GM19025 (cell line): Measurements from ENCODE around the gene UBE2Z.
"Not testable (repeated sequence)": the region's sequence is repeated elsewhere in the genome, so short reads cannot be mapped to it uniquely, and the experiment has no call there.

Experiments used
- ATAC-seq: cut with Tn5 transposase; IDR thresholded peaks from one replicate; pipeline ENCODE4 v1.9.1; 2021; ENCODE audit warnings: mild to moderate bottlenecking, low read depth, moderate library complexity; ENCODE audit not compliant: unreplicated experiment

The UBE2Z gene

DNA sequence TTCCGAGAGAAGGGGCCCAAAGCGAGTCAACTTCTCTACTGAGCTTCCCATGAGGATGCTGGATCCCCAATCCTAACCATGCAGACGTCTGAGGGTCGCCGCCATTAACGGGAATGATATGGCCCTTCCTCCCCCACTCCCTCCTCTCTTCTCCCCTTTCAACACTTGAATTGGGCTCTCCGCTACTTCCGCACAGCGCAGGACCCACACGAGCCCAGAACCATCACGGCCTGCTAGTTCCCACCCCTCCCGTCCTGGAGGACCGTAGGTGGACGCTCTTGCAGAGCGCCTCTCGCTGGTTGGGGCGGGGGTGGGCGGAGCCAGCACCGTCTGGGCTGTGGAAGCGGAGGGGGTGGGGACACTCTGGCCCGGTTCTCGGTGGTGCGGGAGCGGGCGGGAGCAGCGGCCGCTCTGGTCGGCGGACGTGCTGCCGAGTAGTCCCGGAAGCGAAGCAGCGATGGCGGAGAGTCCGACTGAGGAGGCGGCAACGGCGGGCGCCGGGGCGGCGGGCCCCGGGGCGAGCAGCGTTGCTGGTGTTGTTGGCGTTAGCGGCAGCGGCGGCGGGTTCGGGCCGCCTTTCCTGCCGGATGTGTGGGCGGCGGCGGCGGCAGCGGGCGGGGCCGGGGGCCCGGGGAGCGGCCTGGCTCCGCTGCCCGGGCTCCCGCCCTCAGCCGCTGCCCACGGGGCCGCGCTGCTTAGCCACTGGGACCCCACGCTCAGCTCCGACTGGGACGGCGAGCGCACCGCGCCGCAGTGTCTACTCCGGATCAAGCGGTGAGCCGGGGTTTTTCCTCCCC is at the start of gene UBE2Z:
UBE2Z (plus strand) TSS at position 361 of the 797 bp plus-strand sequence; CDS start at position 458, 97 bp downstream.
- peak; percentile 76 for ATAC-seq

DNA sequence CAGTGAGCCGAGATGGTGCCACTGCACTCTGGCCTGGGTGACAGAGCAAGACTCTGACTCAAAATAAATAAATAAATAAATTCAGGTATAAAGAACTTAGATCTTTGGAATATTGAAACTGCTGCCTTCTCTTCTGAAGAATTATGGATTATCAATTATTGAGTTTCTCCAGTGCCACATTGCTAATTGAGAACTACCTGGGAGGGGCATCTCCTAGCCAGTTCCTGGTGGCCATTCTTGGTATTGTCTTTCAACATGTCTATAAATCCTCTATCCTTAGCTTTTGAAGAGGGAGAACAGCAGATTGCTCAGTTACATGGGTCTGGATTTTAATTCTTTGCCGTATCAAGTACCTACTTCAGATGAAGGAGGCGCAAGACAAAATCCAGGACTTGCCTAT is 48.2 kb upstream of the UBE2Z start:
- ATAC-seq = no peak

DNA sequence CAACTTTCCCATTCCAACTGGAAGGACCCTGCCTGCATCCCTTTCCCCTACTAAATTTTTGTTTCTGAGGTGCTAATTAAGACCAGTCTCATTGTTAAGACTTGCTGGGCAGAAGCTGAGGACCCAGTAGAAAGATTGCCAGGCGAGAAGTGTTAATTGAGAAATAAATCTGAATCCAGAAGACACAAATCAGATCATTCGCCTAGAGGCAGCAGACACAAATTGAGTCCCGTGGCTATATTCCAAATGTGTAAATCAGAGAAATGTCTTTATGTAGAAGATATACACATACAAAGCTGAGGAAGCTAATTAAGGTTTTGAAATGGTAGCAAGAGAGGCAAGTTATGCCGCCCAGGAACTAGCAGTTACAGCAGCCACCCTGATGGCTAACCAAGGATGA is 47.8 kb upstream of the UBE2Z start:
- no peak for ATAC-seq

DNA sequence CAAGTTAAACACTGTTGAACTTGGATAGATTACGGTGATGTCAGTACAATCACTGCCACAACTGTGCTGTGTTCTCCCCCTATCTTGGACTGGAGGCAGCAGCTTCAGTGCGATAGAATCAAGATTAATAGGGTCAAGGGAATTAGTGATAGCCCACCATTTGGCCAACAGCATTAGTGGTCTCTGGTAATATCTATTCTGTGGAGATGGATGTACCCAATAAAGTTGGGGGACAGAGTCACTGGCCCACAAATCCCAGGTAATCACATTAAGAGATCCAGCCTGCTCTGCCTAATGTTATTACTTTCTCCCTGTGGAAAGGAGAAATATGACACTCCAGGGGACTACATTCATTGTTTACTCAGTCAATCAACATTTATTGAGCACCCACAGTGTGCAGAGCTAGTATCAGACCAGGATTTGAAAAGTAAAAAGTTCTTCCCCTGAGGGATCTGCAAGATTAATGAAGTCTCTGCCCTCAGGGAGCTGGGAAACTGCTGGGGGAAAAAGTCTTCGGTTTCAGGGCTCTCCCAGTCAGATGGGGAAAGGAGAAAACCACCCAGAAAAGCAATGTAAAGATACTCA is 39.2 kb upstream of the UBE2Z start:
- no peak for ATAC-seq

DNA sequence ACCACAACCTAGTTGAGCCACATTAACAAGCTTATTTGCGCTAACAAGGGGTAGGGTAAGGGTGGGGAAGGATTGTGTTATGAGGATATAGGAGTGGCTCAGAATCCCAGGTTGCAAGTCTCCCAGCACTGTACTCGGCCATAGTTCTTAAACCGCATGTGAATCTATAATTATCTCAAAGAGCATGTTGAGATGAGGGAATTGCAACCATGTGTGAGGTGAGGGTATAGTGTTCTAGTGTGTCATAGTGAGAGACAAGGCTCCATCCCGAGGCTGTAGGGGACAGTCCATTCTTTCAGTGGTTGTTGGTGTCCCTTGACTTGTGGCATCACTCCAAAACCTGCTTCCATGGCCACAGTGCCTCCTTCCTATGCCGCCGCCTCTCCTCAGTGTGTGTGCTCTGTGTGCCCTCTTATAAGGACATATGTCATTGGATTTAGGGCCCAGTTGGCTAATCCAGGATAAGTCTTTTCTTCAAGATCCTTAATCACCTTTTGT is 38.3 kb upstream of the UBE2Z start:
- no peak for ATAC-seq

DNA sequence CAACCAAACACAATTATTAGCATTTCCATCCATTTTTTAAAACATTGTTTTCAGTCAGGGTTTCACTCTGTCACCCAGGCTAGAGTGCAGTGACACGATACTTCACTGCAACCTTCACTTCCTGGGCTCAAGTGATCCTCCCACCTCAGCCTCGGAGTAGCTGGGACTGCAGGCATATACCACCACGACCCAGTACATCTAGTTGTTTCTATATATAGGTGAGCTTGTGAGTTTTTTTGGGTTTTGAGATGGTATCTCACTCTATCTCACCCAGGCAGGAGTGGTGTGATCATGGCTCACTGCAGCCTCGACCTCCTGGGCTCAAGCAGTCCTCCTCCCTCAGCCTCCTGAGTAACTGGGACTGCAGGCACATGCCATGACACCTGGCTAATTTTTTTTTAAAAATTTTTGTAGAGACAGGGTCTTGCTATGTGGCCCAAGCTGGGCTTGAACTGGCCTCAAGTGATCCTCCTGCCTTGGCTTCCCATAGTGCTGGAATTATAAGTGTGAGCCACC is 37.1 kb upstream of the UBE2Z start:
- ATAC-seq = no peak

DNA sequence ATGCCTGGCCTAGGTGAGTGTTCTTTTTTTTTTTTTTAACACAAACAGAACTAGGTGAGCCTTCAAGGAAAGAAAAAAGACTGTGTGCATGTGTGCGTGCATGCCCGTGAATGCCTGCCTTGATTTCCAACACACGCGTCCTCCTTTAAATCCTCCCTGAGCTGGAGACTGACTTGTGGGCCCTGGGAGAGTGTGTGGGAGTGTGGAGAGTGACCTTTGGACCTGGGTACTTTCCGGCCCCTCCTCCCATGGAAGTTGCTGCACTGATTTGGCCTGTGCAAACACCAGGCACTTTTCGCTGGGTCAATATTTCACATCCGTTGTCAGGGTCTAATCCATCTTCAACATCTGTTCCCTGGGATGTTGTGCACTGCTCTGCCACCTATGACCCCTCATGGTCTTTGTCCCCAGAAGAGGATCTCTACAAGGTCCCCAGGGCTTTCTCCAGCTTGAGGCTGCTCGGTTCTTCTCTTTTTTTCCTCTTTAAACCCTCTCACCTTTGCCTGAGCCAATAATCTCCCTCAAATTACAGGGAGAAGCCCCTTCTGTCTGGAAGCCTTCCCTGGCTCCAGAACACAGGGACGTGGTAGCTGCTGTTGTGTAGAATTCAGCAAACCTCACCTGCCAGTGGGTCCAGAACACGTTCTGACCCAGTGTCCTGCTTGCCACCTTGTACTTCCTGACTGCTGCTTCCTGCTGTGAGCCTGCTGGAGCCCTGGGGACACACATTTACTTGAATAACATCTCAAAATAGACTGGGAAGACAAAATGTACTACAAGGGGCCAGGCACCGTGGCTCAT is 36.5 kb upstream of the UBE2Z start:
- ATAC-seq = no peak

DNA sequence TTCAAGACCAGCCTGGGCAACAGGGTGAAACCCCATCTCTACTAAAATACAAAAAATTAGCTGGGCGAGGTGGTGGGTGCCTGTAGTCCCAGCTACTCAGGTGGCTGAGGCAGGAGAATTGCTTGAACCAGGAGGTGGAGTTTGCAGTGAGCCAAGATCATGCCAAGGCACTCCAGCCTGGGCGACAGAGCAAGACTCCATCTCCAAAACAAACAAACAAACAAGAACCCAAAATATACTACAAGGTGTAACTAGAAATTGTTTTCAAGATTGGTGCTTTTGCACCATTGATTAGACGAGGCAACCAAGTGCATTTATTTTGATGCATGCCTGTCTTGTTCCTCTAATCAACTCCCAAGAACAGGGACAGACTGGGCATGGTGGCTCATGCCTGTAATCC is 35.8 kb upstream of the UBE2Z start:
- ATAC-seq = not testable (repeated sequence)

DNA sequence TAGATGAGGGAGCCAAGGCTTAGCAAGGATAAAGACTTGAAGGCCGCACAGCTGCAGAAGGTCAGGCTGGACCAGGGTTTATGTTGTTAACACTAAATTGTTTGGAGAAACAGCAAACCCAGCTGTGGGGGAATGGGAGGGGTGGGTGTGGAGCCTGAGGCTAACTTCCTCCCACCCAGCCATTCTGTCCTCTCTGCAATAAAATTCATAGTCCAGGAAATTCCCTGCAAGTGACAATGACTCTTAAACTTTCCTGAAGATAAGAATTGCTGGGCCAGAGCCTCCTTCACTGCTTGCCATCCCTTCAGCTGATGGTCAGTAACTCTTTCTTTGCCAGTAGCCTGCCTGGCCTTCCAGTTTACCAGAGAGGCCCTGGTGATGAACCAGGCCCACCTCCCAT is 35.0 kb upstream of the UBE2Z start:
- ATAC-seq = no peak

DNA sequence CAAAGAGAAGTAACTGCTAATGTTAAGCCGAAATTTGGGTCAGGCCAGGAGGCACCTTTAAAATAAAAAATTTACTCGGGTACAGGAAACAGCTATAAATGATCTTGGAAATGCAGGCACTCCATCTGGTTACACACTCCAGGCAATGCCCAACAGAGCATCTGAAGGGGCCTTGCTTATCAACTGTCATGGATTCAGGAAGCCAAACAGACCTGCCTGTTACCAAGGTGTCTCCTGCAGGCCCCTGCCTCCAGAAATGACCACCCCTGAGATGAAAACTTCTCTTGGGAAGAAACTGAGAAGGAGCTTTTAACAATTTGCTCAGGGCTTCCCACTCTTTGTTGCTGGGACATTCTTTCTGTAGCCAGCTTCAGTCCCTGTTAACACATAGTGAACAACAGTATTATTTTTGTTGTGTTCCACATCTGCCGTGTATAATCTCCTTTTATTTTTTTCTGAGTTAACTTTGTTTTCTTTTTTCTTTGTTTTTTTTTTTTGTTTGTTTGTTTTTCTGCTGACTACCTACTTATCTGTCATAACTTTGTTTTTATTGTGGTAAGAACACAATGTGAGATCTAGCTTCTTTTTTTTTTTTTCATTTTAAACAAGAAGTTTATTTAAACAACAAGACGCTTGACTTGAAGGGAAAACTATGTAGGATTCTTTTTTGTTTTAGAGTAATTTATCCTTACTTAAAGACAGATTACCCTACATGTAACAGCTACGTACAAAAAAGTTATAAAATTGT is 34.3 kb upstream of the UBE2Z start:
- ATAC-seq = no peak

DNA sequence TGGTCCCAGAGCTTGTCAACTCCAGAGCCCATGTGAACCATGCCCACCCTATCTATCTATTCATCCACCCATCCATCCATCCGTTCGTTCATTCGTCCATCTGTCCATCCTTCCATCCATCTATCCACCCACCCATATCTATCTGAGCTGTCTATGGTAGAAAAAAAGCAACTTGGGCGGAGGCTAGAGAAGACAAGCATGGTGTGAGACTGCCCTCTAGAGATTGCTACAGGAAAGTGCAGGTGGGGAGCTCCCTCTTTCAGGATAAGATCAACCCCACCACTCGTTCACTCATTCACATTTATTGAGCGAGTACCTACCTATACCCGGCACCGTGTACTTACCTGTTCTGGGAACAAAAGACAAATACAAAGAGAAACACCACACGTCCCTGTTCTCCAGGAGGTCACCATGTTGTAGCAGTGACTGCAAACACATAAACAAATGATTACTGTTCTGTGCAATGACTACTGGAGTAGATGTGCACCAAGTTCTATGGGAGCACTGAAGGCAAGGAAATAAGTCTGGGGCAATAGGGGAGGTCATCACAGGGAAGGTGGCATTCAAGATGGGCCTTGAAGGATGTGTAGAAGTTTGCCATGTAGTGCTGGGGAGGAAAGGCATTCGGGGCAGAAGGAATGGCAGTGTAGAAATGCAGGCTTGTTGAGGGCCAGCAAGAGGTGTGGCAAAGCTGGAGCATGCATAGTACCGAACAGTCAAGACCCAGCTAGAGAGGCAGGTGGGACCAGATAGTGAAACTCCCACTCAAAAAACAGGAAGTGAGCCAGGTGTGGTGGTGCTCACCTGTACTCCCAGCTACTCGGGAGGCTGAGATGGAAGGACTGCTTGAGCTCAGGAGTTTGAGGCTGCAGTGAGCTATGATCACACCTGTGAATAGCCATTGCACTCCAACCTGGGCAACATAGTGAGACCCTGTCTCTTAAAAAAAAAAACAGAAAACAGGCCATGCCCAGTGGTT is 29.0 kb upstream of the UBE2Z start:
- no peak for ATAC-seq

DNA sequence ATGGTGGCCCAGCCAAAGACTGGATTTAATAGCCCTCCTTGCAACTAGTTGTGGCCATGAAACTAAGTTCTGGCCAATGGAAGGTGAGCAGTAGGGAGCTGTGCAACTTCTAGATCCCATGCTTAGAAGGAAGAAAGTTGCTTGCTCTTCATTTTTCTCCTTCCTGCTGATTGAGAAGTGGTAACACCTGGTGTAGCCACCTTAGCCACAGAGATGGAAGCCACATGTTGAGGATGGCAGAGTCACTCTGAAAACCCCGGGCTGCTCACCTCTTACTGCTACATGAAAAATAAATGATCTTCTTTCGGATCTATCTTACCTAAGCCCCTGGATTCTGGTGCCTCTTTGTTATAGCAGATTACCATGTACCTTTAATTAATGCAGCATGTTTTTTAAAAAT is 25.9 kb upstream of the UBE2Z start:
- no peak for ATAC-seq

DNA sequence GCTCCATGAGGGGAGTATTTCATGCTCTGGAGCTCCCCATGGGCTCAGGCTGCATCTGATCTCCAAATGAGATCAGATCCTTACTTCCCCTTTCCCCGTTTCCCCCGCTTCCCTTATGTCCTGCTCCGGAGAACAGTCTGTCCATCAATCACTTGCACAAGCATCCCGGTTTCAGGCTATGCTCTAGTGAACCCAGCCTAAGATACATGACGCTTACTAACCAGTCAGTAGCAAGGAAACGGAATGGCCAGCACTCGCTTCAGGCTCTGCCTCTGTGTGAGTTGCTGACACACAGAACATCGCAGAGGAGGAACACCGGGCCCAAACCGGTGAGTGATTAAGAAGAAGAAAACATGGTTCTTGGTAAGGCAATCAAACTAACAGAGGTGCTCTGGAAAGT is 25.0 kb upstream of the UBE2Z start:
- no peak for ATAC-seq

DNA sequence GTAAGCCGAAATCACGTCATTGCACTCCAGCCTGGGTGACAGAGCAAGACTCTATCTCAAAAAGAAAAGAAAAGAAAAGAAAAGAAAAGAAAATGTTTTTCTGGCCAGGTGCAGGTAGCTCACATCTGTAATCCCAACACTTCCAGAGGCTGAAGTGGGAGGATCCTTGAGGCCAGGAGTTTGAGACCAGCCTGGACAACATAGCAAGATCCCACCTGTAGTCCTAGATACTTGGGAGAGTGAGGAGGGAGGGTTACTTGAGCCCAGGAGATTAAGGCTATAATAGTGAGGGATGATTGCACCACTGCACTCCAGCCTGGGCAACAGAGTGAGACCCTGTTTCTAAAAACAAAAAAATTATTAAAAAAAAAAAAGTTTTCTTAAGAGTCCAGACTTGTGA is 18.1 kb upstream of the UBE2Z start:
- ATAC-seq = no peak

DNA sequence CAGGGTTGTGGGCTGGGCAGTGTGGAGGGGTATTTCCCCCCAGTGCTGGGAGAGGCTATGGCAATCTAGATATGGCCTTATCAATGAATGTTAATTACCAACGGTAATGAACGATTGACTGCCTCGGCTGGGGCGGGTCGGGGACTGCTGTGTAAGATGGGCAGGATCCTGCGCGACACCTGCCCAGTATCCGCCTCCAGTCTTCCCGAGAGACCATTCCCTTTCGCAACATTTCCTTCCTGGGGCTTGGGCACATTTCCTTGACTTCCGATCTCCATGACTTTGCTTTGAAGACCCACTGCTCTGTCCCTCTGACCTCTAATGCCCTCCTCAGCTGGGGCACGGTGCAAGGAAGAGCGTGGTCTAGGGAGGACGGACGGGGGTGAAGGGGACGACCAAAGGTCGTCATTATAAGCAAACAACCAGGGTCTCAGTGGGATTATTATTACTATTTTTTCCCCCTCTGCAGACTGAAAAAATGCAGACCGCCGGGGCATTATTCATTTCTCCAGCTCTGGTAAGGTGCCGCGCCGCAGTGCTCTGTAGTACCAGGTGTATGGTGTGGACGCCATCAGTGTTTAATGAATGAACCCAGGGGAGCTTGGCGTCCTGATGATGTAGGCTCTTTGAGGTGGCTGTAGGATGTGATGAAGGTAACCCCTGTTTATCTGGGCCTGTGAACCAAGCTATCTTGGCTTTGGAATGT is 15.1 kb upstream of the UBE2Z start:
- no peak for ATAC-seq

DNA sequence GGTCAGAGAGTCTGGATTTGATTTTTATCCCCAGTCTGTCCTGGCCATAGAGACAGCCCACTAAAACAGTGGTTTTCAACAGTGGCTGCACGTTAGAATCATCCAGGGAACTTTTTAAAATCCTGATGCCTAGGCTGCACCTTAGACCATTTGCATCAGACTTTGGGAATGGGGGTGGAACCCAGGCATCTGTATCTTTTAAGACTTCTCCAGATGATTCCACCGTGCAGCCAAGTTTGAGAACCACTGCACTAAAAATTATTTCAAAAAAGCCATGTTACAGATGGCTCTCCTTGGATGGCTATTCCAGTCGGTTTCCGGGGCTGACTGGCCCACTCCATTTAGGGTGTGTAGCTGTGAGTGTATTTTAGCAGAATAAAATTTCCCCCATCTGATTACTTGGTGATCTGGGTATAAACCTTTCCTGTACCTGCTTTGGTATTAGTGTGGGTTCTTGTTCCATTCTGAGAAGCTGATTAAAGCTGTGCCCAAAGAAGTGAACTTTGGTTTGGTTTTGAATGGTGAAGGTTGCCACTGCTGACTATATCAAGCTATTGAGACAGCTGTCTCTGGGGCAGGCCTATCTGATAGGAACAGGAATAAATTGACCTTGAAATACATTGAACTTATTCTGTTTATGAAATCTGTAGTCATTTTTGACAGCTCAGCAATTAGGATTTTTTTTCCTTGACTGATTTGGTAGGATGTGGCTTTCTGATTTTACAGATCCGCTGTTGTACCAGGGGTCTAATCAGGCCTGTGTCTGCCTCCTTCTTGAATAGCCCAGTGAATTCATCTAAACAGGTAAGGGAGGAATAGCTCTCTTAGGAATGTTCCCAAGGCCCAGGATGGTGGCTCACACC is 14.3 kb upstream of the UBE2Z start:
- no peak for ATAC-seq

DNA sequence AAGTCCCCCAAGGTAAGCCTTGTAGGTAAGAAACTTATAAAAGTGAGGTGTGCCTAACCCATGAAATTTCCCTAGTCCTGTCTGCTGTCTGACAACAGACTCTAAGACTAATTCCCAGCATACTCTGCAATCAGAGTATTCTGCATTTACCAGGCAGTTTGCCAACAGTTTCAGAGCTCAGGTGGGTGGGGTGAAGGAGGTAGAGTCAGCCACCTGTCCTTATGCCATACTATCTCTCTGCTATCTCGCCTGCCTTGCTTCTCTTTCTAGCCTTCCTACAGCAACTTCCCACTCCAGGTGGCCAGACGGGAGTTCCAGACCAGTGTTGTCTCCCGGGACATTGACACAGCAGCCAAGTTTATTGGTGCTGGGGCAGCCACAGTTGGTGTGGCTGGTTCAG is 13.3 kb upstream of the UBE2Z start:
- no peak for ATAC-seq

DNA sequence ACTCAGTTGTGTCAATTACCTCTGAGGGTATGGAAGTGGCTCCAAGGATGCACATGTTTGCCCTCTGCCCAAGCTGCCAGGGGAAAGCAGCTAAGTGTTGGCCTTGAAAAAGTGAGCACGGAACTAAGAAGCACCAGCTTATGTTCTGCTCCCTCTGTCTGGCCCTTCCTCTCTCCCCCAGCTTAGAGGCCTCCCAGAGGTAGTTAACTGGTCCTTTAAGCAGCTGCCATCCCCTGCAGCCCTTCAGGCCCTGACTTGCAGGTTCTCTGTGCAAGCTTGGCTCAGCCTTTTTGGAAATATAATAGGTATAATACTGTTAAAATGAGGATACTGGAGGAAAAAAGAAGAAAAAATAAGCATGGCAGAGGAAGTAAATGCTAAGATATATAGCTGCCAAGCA is 7.0 kb upstream of the UBE2Z start:
- no peak for ATAC-seq
